Stimulated activated CD4-positive, alpha-beta T cell treated with anti-CD3 and anti-CD28 coated beads, Interleukin-12 subunit alpha, Interleukin-12 subunit beta, amount 100 ng/mL, for 24 hours (primary cell): ENCODE results near the gene MORC3.
"Not testable (repeated sequence)": the region's sequence is repeated elsewhere in the genome, so short reads cannot be mapped to it uniquely, and the experiment has no call there.

Source experiments
- DNase-seq, 2 experiments: peaks; one replicate each; pipeline ENCODE4 v3.0.0-alpha.2; 2020; ENCODE audit warnings: low read depth in 2 of 2

MORC3 gene

GRCh38 chr21:36386031-36386642 is 66.1 kb downstream of the MORC3 start:
- no peak for DNase-seq

GRCh38 chr21:36388096-36388495 is 68.1 kb downstream of the MORC3 start:
- no peak for DNase-seq

- no peak for DNase-seq
Measured at GRCh38 chr21:36388835-36389234, 68.8 kb downstream of the MORC3 start.

- DNase-seq: not testable (repeated sequence)
Measured at GRCh38 chr21:36391649-36392048, 71.7 kb downstream of the MORC3 start.

GRCh38 chr21:36395353-36396111 is 75.5 kb downstream of the MORC3 start:
- DNase-seq: no peak

GRCh38 chr21:36396325-36396724 is 76.3 kb downstream of the MORC3 start:
- no peak for DNase-seq

GRCh38 chr21:36396971-36397370 is 77.0 kb downstream of the MORC3 start:
- DNase-seq: no peak

- DNase-seq: no peak
Measured at GRCh38 chr21:36397606-36398005, 77.6 kb downstream of the MORC3 start.

- DNase-seq: not testable (repeated sequence)
Measured at GRCh38 chr21:36399736-36400135, 79.7 kb downstream of the MORC3 start.

- no peak for DNase-seq
Measured at GRCh38 chr21:36400719-36401118, 80.7 kb downstream of the MORC3 start.

GRCh38 chr21:36402339-36402738 is 82.3 kb downstream of the MORC3 start:
- no peak for DNase-seq

GRCh38 chr21:36403713-36404112 is 83.7 kb downstream of the MORC3 start:
- DNase-seq: no peak

GRCh38 chr21:36408568-36408967 is 88.6 kb downstream of the MORC3 start:
- no peak for DNase-seq

- DNase-seq: no peak
Measured at GRCh38 chr21:36411301-36411700, 91.3 kb downstream of the MORC3 start.

GRCh38 chr21:36412916-36413315 is 92.9 kb downstream of the MORC3 start:
- DNase-seq: no peak

- DNase-seq: no peak
Measured at GRCh38 chr21:36415375-36415774, 95.4 kb downstream of the MORC3 start.

- no peak for DNase-seq
Measured at GRCh38 chr21:36419241-36419640, 99.2 kb downstream of the MORC3 start.

GRCh38 chr21:36419996-36420395 is 100.0 kb downstream of the MORC3 start:
- peak in 1 of 2 experiments; percentile 35 for DNase-seq

- no peak for DNase-seq
Measured at GRCh38 chr21:36420571-36421339, 100.8 kb downstream of the MORC3 start.

GRCh38 chr21:36422279-36423098 is 102.5 kb downstream of the MORC3 start:
- peak in 1 of 2 experiments; percentile 30 for DNase-seq

- no peak for DNase-seq
Measured at GRCh38 chr21:36423771-36424433, 103.9 kb downstream of the MORC3 start.
